ENCODE results near the gene THAP8.
"Not testable (repeated sequence)": the region's sequence is repeated elsewhere in the genome, so short reads cannot be mapped to it uniquely, and the experiment has no call there.

THAP8 gene

GRCh38 chr19:36068810-36069499 lies 14.9 kb upstream of the THAP8 start:
- DNase-seq (ENCODE audit: low spot score), result not testable (repeated sequence)

GRCh38 chr19:36067681-36068080 lies 13.6 kb upstream of the THAP8 start:
- DNase-seq (ENCODE audit: low spot score), result no peak

- DNase-seq (ENCODE audit: low spot score), result no peak
Observed at GRCh38 chr19:36064826-36065225, 10.7 kb upstream of the THAP8 start.

- DNase-seq (ENCODE audit: low spot score), result no peak
Observed at GRCh38 chr19:36061367-36061766, 7.3 kb upstream of the THAP8 start.

GRCh38 chr19:36060430-36060829 lies 6.3 kb upstream of the THAP8 start:
- no peak for DNase-seq (ENCODE audit: low spot score)

GRCh38 chr19:36059180-36059910 lies 5.3 kb upstream of the THAP8 start:
- no peak for DNase-seq (ENCODE audit: low spot score)

- no peak for DNase-seq (ENCODE audit: low spot score)
Observed at GRCh38 chr19:36058481-36059179, 4.5 kb upstream of the THAP8 start.

- peak; percentile 93 for DNase-seq (ENCODE audit: low spot score)
Observed at GRCh38 chr19:36054733-36055686, 925 bp upstream of the THAP8 start, which contains the start of gene WDR62. Gene WDR62 (plus strand): TSS chr19:36054897. CDS start chr19:36054972, 75 bp downstream.

GRCh38 chr19:36051637-36052036 lies 2.4 kb downstream of the THAP8 start:
- DNase-seq (ENCODE audit: low spot score), result no peak

- DNase-seq (ENCODE audit: low spot score), result no peak
Observed at GRCh38 chr19:36051236-36051635, 2.8 kb downstream of the THAP8 start.

- DNase-seq (ENCODE audit: low spot score), result no peak
Observed at GRCh38 chr19:36049080-36049698, 4.9 kb downstream of the THAP8 start.

- no peak for DNase-seq (ENCODE audit: low spot score)
Observed at GRCh38 chr19:36047835-36048234, 6.2 kb downstream of the THAP8 start.

- DNase-seq (ENCODE audit: low spot score), result no peak
Observed at GRCh38 chr19:36046443-36047050, 7.5 kb downstream of the THAP8 start.

GRCh38 chr19:36043952-36044351 lies 10.1 kb downstream of the THAP8 start:
- DNase-seq (ENCODE audit: low spot score), result no peak

GRCh38 chr19:36041831-36042230 lies 12.3 kb downstream of the THAP8 start:
- DNase-seq (ENCODE audit: low spot score), result no peak

GRCh38 chr19:36041092-36041491 lies 13.0 kb downstream of the THAP8 start:
- DNase-seq (ENCODE audit: low spot score), result not testable (repeated sequence)

GRCh38 chr19:36040495-36040894 lies 13.6 kb downstream of the THAP8 start:
- no peak for DNase-seq (ENCODE audit: low spot score)

- DNase-seq (ENCODE audit: low spot score), result peak; percentile 80
Observed at GRCh38 chr19:36032251-36033104, 21.6 kb downstream of the THAP8 start, which contains the start of gene CLIP3. Gene CLIP3 (minus strand): TSS chr19:36032873. CDS start chr19:36032357, 516 bp downstream.

- DNase-seq (ENCODE audit: low spot score), result no peak
Observed at GRCh38 chr19:36031308-36031707, 22.8 kb downstream of the THAP8 start.

All from SK-N-DZ (cell line).